Measurements from ENCODE around the gene GPRC5A.
A peak's percentile ranks its signal among the peaks of the same experiment; 100 is the strongest.

The GPRC5A gene

GRCh38 chr12:12915656-12916055 lies 24.3 kb downstream of the GPRC5A start:
- DNase-seq, result no peak

GRCh38 chr12:12916135-12916944 lies 25.0 kb downstream of the GPRC5A start:
- DNase-seq, result peak; percentile 78

- DNase-seq, result no peak
These were observed 26.2 kb downstream of the GPRC5A start for GRCh38 chr12:12917517-12917916.

- DNase-seq, result no peak
These were observed 27.5 kb downstream of the GPRC5A start for GRCh38 chr12:12918781-12919389.

- DNase-seq, result no peak
These were observed 28.5 kb downstream of the GPRC5A start for GRCh38 chr12:12919666-12920435.

- DNase-seq, result no peak
These were observed 30.8 kb downstream of the GPRC5A start for GRCh38 chr12:12922191-12922616.

GRCh38 chr12:12922978-12923377 lies 31.6 kb downstream of the GPRC5A start:
- no peak for DNase-seq

GRCh38 chr12:12924169-12924568 lies 32.8 kb downstream of the GPRC5A start:
- DNase-seq, result no peak

- no peak for DNase-seq
These were observed 34.0 kb downstream of the GPRC5A start for GRCh38 chr12:12925388-12925787.

- no peak for DNase-seq
These were observed 35.3 kb downstream of the GPRC5A start for GRCh38 chr12:12926571-12927071.

- DNase-seq, result no peak
These were observed 36.1 kb downstream of the GPRC5A start for GRCh38 chr12:12927211-12928079.

- no peak for DNase-seq
These were observed 38.3 kb downstream of the GPRC5A start for GRCh38 chr12:12929696-12930095.

- no peak for DNase-seq
These were observed 39.4 kb downstream of the GPRC5A start for GRCh38 chr12:12930633-12931219.

- DNase-seq, result no peak
These were observed 42.4 kb downstream of the GPRC5A start for GRCh38 chr12:12933742-12934141.

- no peak for DNase-seq
These were observed 43.2 kb downstream of the GPRC5A start for GRCh38 chr12:12934556-12934955.

GRCh38 chr12:12936983-12937491 lies 45.7 kb downstream of the GPRC5A start:
- DNase-seq, result no peak

- no peak for DNase-seq
These were observed 47.2 kb downstream of the GPRC5A start for GRCh38 chr12:12938541-12938940.

- DNase-seq, result no peak
These were observed 48.5 kb downstream of the GPRC5A start for GRCh38 chr12:12939888-12940287.

- DNase-seq, result no peak
These were observed 50.3 kb downstream of the GPRC5A start for GRCh38 chr12:12941450-12942350.

- no peak for DNase-seq
These were observed 52.4 kb downstream of the GPRC5A start for GRCh38 chr12:12943586-12944260.

Measured in activated CD4-positive, alpha-beta T cell treated with anti-CD3 and anti-CD28 coated beads for 1 hour (primary cell).